ENCODE results near the gene RGMB.
"Not testable (repeated sequence)": the region's sequence is repeated elsewhere in the genome, so short reads cannot be mapped to it uniquely, and the experiment has no call there.

RGMB gene

GRCh38 chr5:98773464-98774191, at the start of gene RGMB:
Gene RGMB (plus strand): TSS chr5:98773663. CDS start chr5:98774071, 408 bp downstream.
- DNase-seq (ENCODE audit: low read depth) = peak; percentile 80

GRCh38 chr5:98726258-98726657, 47.2 kb upstream of the RGMB start:
- DNase-seq (ENCODE audit: low read depth) = no peak

GRCh38 chr5:98727686-98728085, 45.8 kb upstream of the RGMB start:
- DNase-seq (ENCODE audit: low read depth) = no peak

- no peak for DNase-seq (ENCODE audit: low read depth)
Observed at GRCh38 chr5:98734646-98735045, 38.8 kb upstream of the RGMB start.

- no peak for DNase-seq (ENCODE audit: low read depth)
Observed at GRCh38 chr5:98735806-98736507, 37.5 kb upstream of the RGMB start.

- no peak for DNase-seq (ENCODE audit: low read depth)
Observed at GRCh38 chr5:98736753-98737152, 36.7 kb upstream of the RGMB start.

GRCh38 chr5:98737441-98737840, 36.0 kb upstream of the RGMB start:
- not testable (repeated sequence) for DNase-seq (ENCODE audit: low read depth)

- not testable (repeated sequence) for DNase-seq (ENCODE audit: low read depth)
Observed at GRCh38 chr5:98738481-98739149, 34.8 kb upstream of the RGMB start.

GRCh38 chr5:98741926-98742325, 31.5 kb upstream of the RGMB start:
- DNase-seq (ENCODE audit: low read depth) = no peak

GRCh38 chr5:98742396-98743073, 30.9 kb upstream of the RGMB start:
- DNase-seq (ENCODE audit: low read depth) = no peak

- not testable (repeated sequence) for DNase-seq (ENCODE audit: low read depth)
Observed at GRCh38 chr5:98748259-98748658, 25.2 kb upstream of the RGMB start.

GRCh38 chr5:98749046-98749445, 24.4 kb upstream of the RGMB start:
- no peak for DNase-seq (ENCODE audit: low read depth)

- no peak for DNase-seq (ENCODE audit: low read depth)
Observed at GRCh38 chr5:98750693-98751092, 22.8 kb upstream of the RGMB start.

GRCh38 chr5:98752331-98752730, 21.1 kb upstream of the RGMB start:
- DNase-seq (ENCODE audit: low read depth) = not testable (repeated sequence)

GRCh38 chr5:98752801-98753200, 20.7 kb upstream of the RGMB start:
- DNase-seq (ENCODE audit: low read depth) = not testable (repeated sequence)

- no peak for DNase-seq (ENCODE audit: low read depth)
Observed at GRCh38 chr5:98753507-98753906, 20.0 kb upstream of the RGMB start.

- no peak for DNase-seq (ENCODE audit: low read depth)
Observed at GRCh38 chr5:98755406-98755805, 18.1 kb upstream of the RGMB start.

- no peak for DNase-seq (ENCODE audit: low read depth)
Observed at GRCh38 chr5:98757978-98758377, 15.5 kb upstream of the RGMB start.

GRCh38 chr5:98763001-98763630, 10.3 kb upstream of the RGMB start:
- DNase-seq (ENCODE audit: low read depth) = no peak

GRCh38 chr5:98765815-98766214, 7.6 kb upstream of the RGMB start:
- no peak for DNase-seq (ENCODE audit: low read depth)

GRCh38 chr5:98767581-98767980, 5.9 kb upstream of the RGMB start:
- DNase-seq (ENCODE audit: low read depth) = no peak

Measured in activated T-helper 1 cell treated with Interleukin-2 at 50 U/mL for 16 hours (primary cell).